Lower leg skin (tissue), 3 donors: ENCODE measurements around the gene MLH3.

Experiments
- CTCF ChIP-seq, 3 donors: fragments of 450-650 bp; IDR thresholded peaks; one replicate each; pipeline ENCODE4 v1.5.1; 2016; ENCODE audit warnings: antibody characterized with exemption in 3 of 3, mild to moderate bottlenecking in 3 of 3, moderate library complexity in 2 of 3
- POLR2A ChIP-seq, 2 donors: fragments of 450-650 bp; IDR thresholded peaks; one replicate each; pipeline ENCODE4 v1.6.1; 2016 to 2017; ENCODE audit warnings: antibody characterized with exemption in 2 of 2, mild to moderate bottlenecking in 1 of 2, moderate library complexity in 1 of 2

DNA sequence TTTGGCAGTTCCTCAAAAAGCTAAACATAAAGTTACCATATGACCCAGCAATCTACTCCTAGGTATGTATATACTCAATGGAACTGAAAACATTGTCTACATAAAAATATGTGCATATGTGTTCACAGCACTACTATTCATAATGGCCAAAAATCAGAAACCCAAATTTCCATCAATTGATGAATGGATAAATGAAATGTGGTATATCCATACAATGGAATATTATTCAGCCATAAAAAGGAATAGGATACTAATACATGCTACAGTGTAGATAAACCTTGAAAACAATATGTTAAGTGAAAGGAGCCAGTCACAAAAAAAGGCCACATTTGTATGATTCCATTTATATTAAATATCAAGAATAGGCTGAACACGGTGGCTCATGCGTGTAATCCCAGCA lies 9.2 kb upstream of the MLH3 start:
- TF ChIP-seq CTCF (IDR thresholded peaks at IDR 0.05) (no peak), POLR2A (IDR thresholded peaks at IDR 0.05) (no peak)
